ENCODE data around the gene SP9.

GRCh38 chr2:174356347-174356746 is 21.6 kb downstream of the SP9 start:
- TF ChIP-seq CTCF (IDR thresholded peaks at IDR 0.05) (no peak), POLR2A (IDR thresholded peaks at IDR 0.05) (no peak)

Data from right lobe of liver (tissue), 4 donors.